Colonic mucosa (tissue), 4 donors: Measurements from ENCODE around the gene ATXN1. TPM values are rescaled to one million over a fixed set of nuclear protein-coding genes. Genes with fewer than 3 reads are reported as not detected.
"Not testable (repeated sequence)": the region's sequence is repeated elsewhere in the genome, so short reads cannot be mapped to it uniquely, and the experiment has no call there.

Source experiments
- DNase-seq: peaks from one replicate; pipeline ENCODE4 v3.0.0-alpha.2; 2020
- H3K27ac ChIP-seq: fragments of 200-600 bp; one replicate; pipeline ENCODE4 v1.8.0; 2021
- H3K27me3 ChIP-seq: fragments of 200-600 bp; one replicate; pipeline ENCODE4 v1.8.0; 2021
- H3K36me3 ChIP-seq: fragments of 200-600 bp; one replicate; pipeline ENCODE4 v1.8.0; 2021
- H3K4me1 ChIP-seq: fragments of 200-600 bp; one replicate; pipeline ENCODE4 v1.8.0; 2021; ENCODE audit warnings: mild to moderate bottlenecking
- H3K4me3 ChIP-seq: fragments of 200-600 bp; one replicate; pipeline ENCODE4 v1.8.0; 2021
- H3K9ac ChIP-seq, 2 donors: one replicate each; pipeline ENCODE4 v1.7.0; 2013; ENCODE audit warnings: control low read depth in 2 of 2, low read depth in 2 of 2, low read length in 2 of 2
- H3K9me3 ChIP-seq: fragments of 200-600 bp; one replicate; pipeline ENCODE4 v1.8.0; 2021
- intact Hi-C: fragments of 100-400 bp; cut with DNase I; formaldehyde crosslinking; loops from one replicate; pipeline ENCODE4 v1.14.1; 2022
- total RNA-seq, 2 donors: library from RNA; stranded (reverse); fragmentation: NEBNext Ultra II Directional in 1 of 2; extraction: Animal tissue kit (Norgen Biotek cat#: 25700) in 1 of 2; gene quantifications; one replicate each; pipeline ENCODE4 v1.2.1, GENCODE V29; 2021
- TF ChIP-seq, protein P1 (sequence below): fragments of 200-600 bp; IDR thresholded peaks from one replicate; pipeline ENCODE4 v1.8.0; 2022; ENCODE audit warnings: antibody characterized with exemption, mild to moderate bottlenecking
- donor health status: healthy.
- donor health status: DM: no; HTN: no; CAD: no.
- donor health status: DM: no; HTN: no; CAD: no.

The ATXN1 gene
- total RNA-seq, 2 donors from 2014 or later: 24.5 to 41.9 TPM

DNA sequence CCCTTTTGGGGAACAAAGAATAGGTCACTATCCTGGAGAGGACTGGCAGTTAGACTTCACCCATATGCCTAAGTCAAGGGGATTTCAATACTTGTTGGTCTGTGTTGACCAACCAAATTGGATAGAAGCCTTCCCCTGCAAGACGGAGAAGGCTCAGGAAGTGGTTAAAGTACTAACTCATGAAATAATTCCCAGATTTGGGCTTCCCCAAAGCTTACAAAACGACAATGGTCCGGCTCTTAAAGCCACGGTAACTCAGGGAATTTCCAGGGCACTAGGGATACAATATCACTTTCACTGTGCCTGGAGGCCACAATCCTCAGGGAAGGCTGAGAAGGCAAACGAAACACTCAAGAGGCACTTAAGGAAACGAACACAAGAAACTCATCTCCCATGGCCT lies 299.8 kb downstream of the ATXN1 start:
- no peak overlapping the region for H3K4me3 ChIP-seq
- TF ChIP-seq, protein P1, sequence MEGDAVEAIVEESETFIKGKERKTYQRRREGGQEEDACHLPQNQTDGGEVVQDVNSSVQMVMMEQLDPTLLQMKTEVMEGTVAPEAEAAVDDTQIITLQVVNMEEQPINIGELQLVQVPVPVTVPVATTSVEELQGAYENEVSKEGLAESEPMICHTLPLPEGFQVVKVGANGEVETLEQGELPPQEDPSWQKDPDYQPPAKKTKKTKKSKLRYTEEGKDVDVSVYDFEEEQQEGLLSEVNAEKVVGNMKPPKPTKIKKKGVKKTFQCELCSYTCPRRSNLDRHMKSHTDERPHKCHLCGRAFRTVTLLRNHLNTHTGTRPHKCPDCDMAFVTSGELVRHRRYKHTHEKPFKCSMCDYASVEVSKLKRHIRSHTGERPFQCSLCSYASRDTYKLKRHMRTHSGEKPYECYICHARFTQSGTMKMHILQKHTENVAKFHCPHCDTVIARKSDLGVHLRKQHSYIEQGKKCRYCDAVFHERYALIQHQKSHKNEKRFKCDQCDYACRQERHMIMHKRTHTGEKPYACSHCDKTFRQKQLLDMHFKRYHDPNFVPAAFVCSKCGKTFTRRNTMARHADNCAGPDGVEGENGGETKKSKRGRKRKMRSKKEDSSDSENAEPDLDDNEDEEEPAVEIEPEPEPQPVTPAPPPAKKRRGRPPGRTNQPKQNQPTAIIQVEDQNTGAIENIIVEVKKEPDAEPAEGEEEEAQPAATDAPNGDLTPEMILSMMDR: no peak
- no peaks in the 10 kb centered on the region for H3K36me3 ChIP-seq
- H3K27ac ChIP-seq: no peak overlapping the region
- no peaks in the 10 kb centered on the region for H3K9me3 ChIP-seq
- H3K9ac ChIP-seq: no peak overlapping the region
- intact Hi-C loops: no loop called here
- H3K27me3 ChIP-seq: no peaks in the 10 kb centered on the region
- no peak for DNase-seq
- H3K4me1 ChIP-seq: no peaks in the 10 kb centered on the region

DNA sequence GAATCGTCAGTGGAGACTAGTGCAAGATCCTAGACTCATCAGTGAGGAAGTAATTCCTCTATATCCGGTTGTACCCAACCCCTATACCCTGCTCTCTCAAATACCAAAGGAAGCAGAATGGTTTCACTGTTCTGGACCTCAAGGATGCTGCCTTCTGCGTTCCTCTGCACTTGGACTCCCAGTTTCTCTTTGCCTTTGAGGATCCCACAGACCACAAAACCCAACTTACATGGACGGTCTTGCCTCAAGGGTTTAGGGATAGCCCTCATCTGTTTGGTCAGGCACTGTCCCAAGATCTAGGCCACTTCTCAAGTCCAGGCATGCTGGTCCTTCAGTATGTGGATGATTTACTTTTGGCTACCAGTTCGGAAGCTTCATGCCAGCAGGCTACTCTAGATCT lies 301.8 kb downstream of the ATXN1 start:
- DNase-seq, intact Hi-C loops, H3K9ac ChIP-seq, H3K27ac ChIP-seq, H3K36me3 ChIP-seq, H3K9me3 ChIP-seq, H3K27me3 ChIP-seq, H3K4me3 ChIP-seq, H3K4me1 ChIP-seq: not testable (repeated sequence)

DNA sequence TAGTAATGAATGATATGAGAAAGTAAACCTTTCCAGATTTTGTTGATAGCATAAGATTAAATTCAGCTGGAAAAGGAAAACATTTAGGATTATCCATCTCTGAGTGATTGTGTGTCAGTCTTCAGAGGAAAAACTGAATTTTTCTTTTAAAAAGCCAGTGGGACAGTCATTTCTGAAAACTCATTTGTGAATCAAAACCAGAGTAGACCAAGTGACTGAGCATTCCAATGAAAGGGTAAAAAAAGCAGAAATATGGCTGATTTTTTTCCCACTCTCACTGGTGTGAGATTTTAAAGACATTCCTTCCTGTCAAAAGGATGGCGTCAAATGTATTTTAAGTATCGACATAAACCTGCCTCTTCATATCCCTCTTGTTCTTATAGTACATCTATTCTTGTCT lies 308.9 kb downstream of the ATXN1 start:
- Histone ChIP-seq H3K4me1 (no peaks in the 10 kb centered on the region), H3K27ac (no peak overlapping the region), H3K9me3 (no peaks in the 10 kb centered on the region), H3K27me3 (no peaks in the 10 kb centered on the region), H3K4me3 (no peak overlapping the region), H3K9ac (no peak overlapping the region), H3K36me3 (no peaks in the 10 kb centered on the region)
- intact Hi-C loops: no loop called here
- DNase-seq: no peak
- TF ChIP-seq, protein P1: no peak

DNA sequence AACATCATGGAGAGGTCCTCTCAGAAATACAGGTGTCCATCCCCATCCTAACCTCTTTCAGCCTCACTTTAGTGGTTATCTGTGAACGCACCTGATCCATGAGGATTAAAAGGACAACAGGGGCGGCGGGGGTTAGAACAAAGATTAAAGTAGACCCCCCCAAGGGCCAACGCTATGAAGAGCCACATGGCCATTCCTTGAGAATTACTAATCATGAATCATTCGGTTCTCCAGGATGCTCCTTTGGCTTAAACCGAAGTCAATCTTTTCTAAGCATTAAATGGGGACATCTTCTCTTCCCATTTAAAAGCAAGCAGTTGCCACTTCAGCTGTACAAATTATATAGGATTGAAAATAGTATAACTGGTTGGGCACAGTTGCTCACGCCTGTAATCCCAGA lies 310.4 kb downstream of the ATXN1 start:
- DNase-seq: no peak
- Histone ChIP-seq H3K4me1 (no peaks in the 10 kb centered on the region), H3K27me3 (no peaks in the 10 kb centered on the region), H3K4me3 (no peak overlapping the region), H3K9me3 (no peaks in the 10 kb centered on the region), H3K9ac (no peak overlapping the region), H3K27ac (no peak overlapping the region), H3K36me3 (no peaks in the 10 kb centered on the region)
- intact Hi-C loops: no loop called here
- TF ChIP-seq, protein P1: no peak

DNA sequence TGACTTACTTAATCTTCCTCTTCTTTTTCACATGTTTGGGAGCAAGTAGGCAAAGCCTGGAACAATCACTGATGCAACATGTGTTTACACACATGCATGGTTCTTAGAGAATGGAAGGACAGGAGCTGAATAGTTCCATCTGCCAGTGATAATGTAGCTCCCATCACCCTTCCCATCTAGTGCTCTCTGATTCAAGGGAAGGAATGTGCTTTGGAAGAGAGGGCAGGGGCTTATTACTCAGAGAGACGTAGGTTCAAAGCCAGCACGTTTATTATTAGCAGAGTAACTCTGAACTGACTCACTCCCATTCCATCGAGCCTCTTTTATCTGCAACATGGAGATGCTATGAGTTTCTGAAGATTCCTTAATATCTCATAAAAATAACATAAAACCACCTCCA lies 311.0 kb downstream of the ATXN1 start:
- Histone ChIP-seq H3K4me3 (no peak overlapping the region), H3K36me3 (no peaks in the 10 kb centered on the region), H3K9me3 (no peaks in the 10 kb centered on the region), H3K27ac (no peak overlapping the region), H3K9ac (no peak overlapping the region), H3K4me1 (no peaks in the 10 kb centered on the region), H3K27me3 (no peaks in the 10 kb centered on the region)
- intact Hi-C loops: no loop called here
- TF ChIP-seq, protein P1: no peak
- DNase-seq: no peak

DNA sequence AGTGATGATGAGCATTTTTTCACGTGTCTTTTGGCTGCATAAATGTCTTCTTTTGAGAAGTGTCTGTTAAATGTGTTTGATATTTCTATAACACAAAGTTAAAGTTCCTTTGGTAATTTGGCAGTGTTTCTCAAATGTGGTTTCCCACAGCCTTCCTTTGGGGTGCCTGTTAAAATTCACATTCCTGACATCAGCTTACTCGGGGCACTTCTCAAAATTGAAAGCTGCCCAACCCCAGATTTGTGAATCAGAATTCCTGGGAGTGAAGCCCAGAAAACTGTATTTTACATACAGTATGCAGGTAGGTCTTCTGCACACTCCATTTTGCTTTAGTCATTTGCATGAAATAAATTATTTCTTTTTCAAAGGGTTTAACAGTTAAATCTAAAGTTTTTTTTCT lies 315.0 kb downstream of the ATXN1 start:
- DNase-seq: no peak
- H3K4me3 ChIP-seq: no peak overlapping the region
- no peaks in the 10 kb centered on the region for H3K27me3 ChIP-seq
- H3K9ac ChIP-seq: no peak overlapping the region
- TF ChIP-seq, protein P1: no peak
- no peak overlapping the region for H3K27ac ChIP-seq
- no peaks in the 10 kb centered on the region for H3K9me3 ChIP-seq
- no peaks in the 10 kb centered on the region for H3K36me3 ChIP-seq
- intact Hi-C loops: no loop called here
- H3K4me1 ChIP-seq: no peaks in the 10 kb centered on the region
